ENCODE data around the gene TIMM10B.
"Not testable (repeated sequence)": the region's sequence is repeated elsewhere in the genome, so short reads cannot be mapped to it uniquely, and the experiment has no call there.

TIMM10B gene

GRCh38 chr11:6498544-6498943, 17.2 kb downstream of the TIMM10B start:
- in situ Hi-C loops (cut with HindIII; ENCODE audit: low sequenced_read_pairs): no loop called here

GRCh38 chr11:6502382-6502781, 21.1 kb downstream of the TIMM10B start:
- in situ Hi-C loops (cut with HindIII; ENCODE audit: low sequenced_read_pairs): no loop called here

- in situ Hi-C loops (cut with HindIII; ENCODE audit: low sequenced_read_pairs): no loop called here
These were observed 22.9 kb downstream of the TIMM10B start for GRCh38 chr11:6504166-6504565.

GRCh38 chr11:6505577-6506240, 24.4 kb downstream of the TIMM10B start:
- in situ Hi-C loops (cut with HindIII; ENCODE audit: low sequenced_read_pairs): no loop called here

- in situ Hi-C loops (cut with HindIII; ENCODE audit: low sequenced_read_pairs): no loop called here
These were observed 35.6 kb downstream of the TIMM10B start for GRCh38 chr11:6516865-6517264.

GRCh38 chr11:6520265-6520664, 39.0 kb downstream of the TIMM10B start:
- in situ Hi-C loops (cut with HindIII; ENCODE audit: low sequenced_read_pairs): no loop called here

- in situ Hi-C loops (cut with HindIII; ENCODE audit: low sequenced_read_pairs): not testable (repeated sequence)
These were observed 40.6 kb downstream of the TIMM10B start for GRCh38 chr11:6521946-6522345.

- in situ Hi-C loops (cut with HindIII; ENCODE audit: low sequenced_read_pairs): no loop called here
These were observed 42.0 kb downstream of the TIMM10B start for GRCh38 chr11:6523253-6523652.

GRCh38 chr11:6526411-6527135, 45.3 kb downstream of the TIMM10B start:
- in situ Hi-C loops (cut with HindIII; ENCODE audit: low sequenced_read_pairs): no loop called here

- in situ Hi-C loops (cut with HindIII; ENCODE audit: low sequenced_read_pairs): no loop called here
These were observed 48.0 kb downstream of the TIMM10B start for GRCh38 chr11:6529266-6529665.

GRCh38 chr11:6530848-6531247, 49.5 kb downstream of the TIMM10B start:
- in situ Hi-C loops (cut with HindIII; ENCODE audit: low sequenced_read_pairs): no loop called here

GRCh38 chr11:6531267-6531752, 50.0 kb downstream of the TIMM10B start:
- in situ Hi-C loops (cut with HindIII; ENCODE audit: low sequenced_read_pairs): no loop called here
